ENCODE data around the gene NTF4. TPM values are rescaled to one million over a fixed set of nuclear protein-coding genes. Genes with fewer than 3 reads are reported as not detected.
"Not testable (repeated sequence)": the region's sequence is repeated elsewhere in the genome, so short reads cannot be mapped to it uniquely, and the experiment has no call there.

Gene NTF4
- total RNA-seq, 1 experiment from 2014 or later: 0.18 TPM

GRCh38 chr19:49049834-49050233, 14.8 kb downstream of the NTF4 start:
- H3F3A ChIP-seq (ENCODE audit: low read length, unreplicated experiment); H3K9me2 ChIP-seq (replicated peaks; ENCODE audit: low read length); H3K9me3 ChIP-seq (ENCODE audit: low read length); intact Hi-C loops (cut with micrococcal nuclease); H3K27ac ChIP-seq (ENCODE audit: low read length); POLR2A ChIA-PET (ENCODE audit: unreplicated experiment); H2AFZ ChIP-seq (ENCODE audit: low read length); CTCF ChIA-PET; H3K9ac ChIP-seq (ENCODE audit: low read length); DNase-seq; H4K20me1 ChIP-seq (ENCODE audit: low read length); ATAC-seq; H3K27me3 ChIP-seq (ENCODE audit: low read length); H3K4me1 ChIP-seq (ENCODE audit: insufficient read depth, low read length); H3K36me3 ChIP-seq (ENCODE audit: low read depth, low read length); BruUV-seq (replicated peaks); H3K4me3 ChIP-seq (ENCODE audit: low read length); H3K79me2 ChIP-seq (ENCODE audit: low read length): not testable (repeated sequence)
- H3K4me2 ChIP-seq (ENCODE audit: low read length): peak overlapping the region; percentile 37; the same call in 1 of the 2 replicates

- H3K9ac ChIP-seq (ENCODE audit: low read length); H3K9me2 ChIP-seq (replicated peaks; ENCODE audit: low read length); ATAC-seq; H2AFZ ChIP-seq (ENCODE audit: low read length); H3K4me3 ChIP-seq (ENCODE audit: low read length); DNase-seq; POLR2A ChIA-PET (ENCODE audit: unreplicated experiment); H3K27ac ChIP-seq (ENCODE audit: low read length); CTCF ChIA-PET; H3K36me3 ChIP-seq (ENCODE audit: low read depth, low read length); H4K20me1 ChIP-seq (ENCODE audit: low read length); H3K9me3 ChIP-seq (ENCODE audit: low read length); H3K4me1 ChIP-seq (ENCODE audit: insufficient read depth, low read length); H3K27me3 ChIP-seq (ENCODE audit: low read length); H3K4me2 ChIP-seq (ENCODE audit: low read length); H3K79me2 ChIP-seq (ENCODE audit: low read length); BruUV-seq (replicated peaks); intact Hi-C loops (cut with micrococcal nuclease); H3F3A ChIP-seq (ENCODE audit: low read length, unreplicated experiment): not testable (repeated sequence)
Measured at GRCh38 chr19:49049011-49049410, 15.6 kb downstream of the NTF4 start, which contains the start of gene CGB8. TSS of gene CGB8 (minus strand) at chr19:49049111. CDS start at chr19:49048739, 372 bp downstream.

- intact Hi-C loops (cut with micrococcal nuclease); CTCF ChIA-PET; H3K4me2 ChIP-seq (ENCODE audit: low read length); H3K9ac ChIP-seq (ENCODE audit: low read length); H3K79me2 ChIP-seq (ENCODE audit: low read length); ATAC-seq; H3K4me3 ChIP-seq (ENCODE audit: low read length); H3K27ac ChIP-seq (ENCODE audit: low read length); H3K9me3 ChIP-seq (ENCODE audit: low read length); H4K20me1 ChIP-seq (ENCODE audit: low read length); POLR2A ChIA-PET (ENCODE audit: unreplicated experiment); H3K4me1 ChIP-seq (ENCODE audit: insufficient read depth, low read length); H2AFZ ChIP-seq (ENCODE audit: low read length); H3K27me3 ChIP-seq (ENCODE audit: low read length); DNase-seq; BruUV-seq (replicated peaks); H3F3A ChIP-seq (ENCODE audit: low read length, unreplicated experiment); H3K36me3 ChIP-seq (ENCODE audit: low read depth, low read length); H3K9me2 ChIP-seq (replicated peaks; ENCODE audit: low read length): not testable (repeated sequence)
Measured at GRCh38 chr19:49043548-49043947, 21.1 kb downstream of the NTF4 start, which contains the start of gene CGB5. TSS of gene CGB5 (plus strand) at chr19:49043848. CDS start at chr19:49044210, 362 bp downstream.

GRCh38 chr19:49042666-49043065, 22.0 kb downstream of the NTF4 start:
- intact Hi-C loops (cut with micrococcal nuclease); POLR2A ChIA-PET (ENCODE audit: unreplicated experiment); H3K4me3 ChIP-seq (ENCODE audit: low read length); H3K9me3 ChIP-seq (ENCODE audit: low read length); H3K79me2 ChIP-seq (ENCODE audit: low read length); ATAC-seq; H3K27ac ChIP-seq (ENCODE audit: low read length); H3K9ac ChIP-seq (ENCODE audit: low read length); CTCF ChIA-PET; H3K4me2 ChIP-seq (ENCODE audit: low read length); H3F3A ChIP-seq (ENCODE audit: low read length, unreplicated experiment); BruUV-seq (replicated peaks); H2AFZ ChIP-seq (ENCODE audit: low read length); H3K27me3 ChIP-seq (ENCODE audit: low read length); DNase-seq; H3K9me2 ChIP-seq (replicated peaks; ENCODE audit: low read length); H4K20me1 ChIP-seq (ENCODE audit: low read length); H3K36me3 ChIP-seq (ENCODE audit: low read depth, low read length): not testable (repeated sequence)
- peaks cover 13% of the 10 kb centered on the region for H3K4me1 ChIP-seq (ENCODE audit: insufficient read depth, low read length)

- H3K27me3 ChIP-seq (ENCODE audit: low read length): no peaks in the 10 kb centered on the region
- no peaks in the 10 kb centered on the region for H3K9me3 ChIP-seq (ENCODE audit: low read length)
- H3K4me1 ChIP-seq (ENCODE audit: insufficient read depth, low read length): peaks cover 13% of the 10 kb centered on the region
- intact Hi-C loops (cut with micrococcal nuclease): no loop called here
- ChIA-PET POLR2A (ENCODE audit: unreplicated experiment) (no interaction called here), CTCF (no interaction called here)
- no peaks in the 10 kb centered on the region for H3K9me2 ChIP-seq (replicated peaks; ENCODE audit: low read length)
- no peaks in the 10 kb centered on the region for H3K36me3 ChIP-seq (ENCODE audit: low read depth, low read length)
- no peak overlapping the region; the same call in 1 of the 2 replicates for H3K4me2 ChIP-seq (ENCODE audit: low read length)
- no TSS peak for BruUV-seq (replicated peaks)
- DNase-seq: peak; percentile 80
- no peaks in the 10 kb centered on the region for H3F3A ChIP-seq (ENCODE audit: low read length, unreplicated experiment)
- no peak overlapping the region for H3K9ac ChIP-seq (ENCODE audit: low read length)
- ATAC-seq: peak; percentile 79
- no peak overlapping the region for H3K4me3 ChIP-seq (ENCODE audit: low read length)
- no peaks in the 10 kb centered on the region for H4K20me1 ChIP-seq (ENCODE audit: low read length)
- no peak overlapping the region for H2AFZ ChIP-seq (ENCODE audit: low read length)
- H3K27ac ChIP-seq (ENCODE audit: low read length): no peak overlapping the region
- no peak for TF ChIP-seq EZH2 (IDR thresholded peaks at IDR 0.05; ENCODE audit: low read length, unreplicated experiment)
- no peak for TF ChIP-seq CTCF (conservative IDR thresholded peaks at IDR 0.05; ENCODE audit: low read depth, low read length)
- no peak for TF ChIP-seq EZH2phosphoT487 (IDR thresholded peaks at IDR 0.05; ENCODE audit: borderline replicate concordance, low read length)
- H3K79me2 ChIP-seq (ENCODE audit: low read length): no peaks in the 10 kb centered on the region
Measured at GRCh38 chr19:49042177-49042576, 22.4 kb downstream of the NTF4 start.

- H3K9me3 ChIP-seq (ENCODE audit: low read length); H3K36me3 ChIP-seq (ENCODE audit: low read depth, low read length); H3K4me2 ChIP-seq (ENCODE audit: low read length); H4K20me1 ChIP-seq (ENCODE audit: low read length); H3K27ac ChIP-seq (ENCODE audit: low read length); intact Hi-C loops (cut with micrococcal nuclease); H3K27me3 ChIP-seq (ENCODE audit: low read length); DNase-seq; H3F3A ChIP-seq (ENCODE audit: low read length, unreplicated experiment); POLR2A ChIA-PET (ENCODE audit: unreplicated experiment); H3K9me2 ChIP-seq (replicated peaks; ENCODE audit: low read length); CTCF ChIA-PET; H3K79me2 ChIP-seq (ENCODE audit: low read length); H2AFZ ChIP-seq (ENCODE audit: low read length); H3K4me3 ChIP-seq (ENCODE audit: low read length); BruUV-seq (replicated peaks); ATAC-seq; H3K9ac ChIP-seq (ENCODE audit: low read length): not testable (repeated sequence)
- H3K4me1 ChIP-seq (ENCODE audit: insufficient read depth, low read length): peaks cover 13% of the 10 kb centered on the region
Measured at GRCh38 chr19:49039736-49040135, 24.9 kb downstream of the NTF4 start.

Data from PC-3 (cell line).